WTC11 (cell line): ENCODE measurements around the gene METTL23. TPM values are rescaled to one million over a fixed set of nuclear protein-coding genes. Genes with fewer than 3 reads are reported as not detected.

ENCODE experiments used
- ATF1 ChIP-seq: sonication (generic); formaldehyde crosslinking; IDR thresholded peaks from 2 replicates; pipeline ENCODE4 v1.8.1; 2023; ENCODE audit warnings: mild to moderate bottlenecking, moderate library complexity, missing genetic modification reagents
- ELF4 ChIP-seq: sonication (generic); formaldehyde crosslinking; IDR thresholded peaks from 2 replicates; pipeline ENCODE4 v1.8.1; 2022; ENCODE audit warnings: low read depth, mild to moderate bottlenecking, moderate library complexity, missing genetic modification reagents
- EMX1 ChIP-seq: fragments of 250-450 bp; sonication (Bioruptor Pico); IDR thresholded peaks from 2 replicates; pipeline ENCODE4 v1.8.0; 2021; ENCODE audit warnings: mild to moderate bottlenecking
- FOXJ3 ChIP-seq: sonication (generic); formaldehyde crosslinking; IDR thresholded peaks from 2 replicates; pipeline ENCODE4 v1.9.0; 2021; ENCODE audit warnings: missing genetic modification reagents, mild to moderate bottlenecking, borderline replicate concordance
- GABPB1 ChIP-seq: sonication (generic); formaldehyde crosslinking; IDR thresholded peaks from 2 replicates; pipeline ENCODE4 v1.8.1; 2023; ENCODE audit warnings: mild to moderate bottlenecking, missing genetic modification reagents
- GRHL2 ChIP-seq: fragments of 250-450 bp; sonication (Bioruptor Pico); IDR thresholded peaks from 2 replicates; pipeline ENCODE4 v1.8.0; 2022; ENCODE audit warnings: mild to moderate bottlenecking, moderate library complexity; ENCODE audit not compliant: insufficient replicate concordance, severe bottlenecking
- IRF2 ChIP-seq: sonication (generic); formaldehyde crosslinking; IDR thresholded peaks from 2 replicates; pipeline ENCODE4 v1.8.0; 2022; ENCODE audit warnings: low read depth, missing genetic modification reagents, borderline replicate concordance
- KAT7 ChIP-seq: sonication (generic); formaldehyde crosslinking; IDR thresholded peaks from 2 replicates; pipeline ENCODE4 v1.8.1; 2023; ENCODE audit warnings: missing genetic modification reagents, mild to moderate bottlenecking, borderline replicate concordance
- MXD4 ChIP-seq: fragments of 250-450 bp; sonication (Bioruptor Pico); IDR thresholded peaks from 2 replicates; pipeline ENCODE4 v1.8.0; 2021; ENCODE audit warnings: mild to moderate bottlenecking, moderate library complexity, borderline replicate concordance
- PRRX2 ChIP-seq: fragments of 250-450 bp; sonication (Bioruptor Pico); IDR thresholded peaks from 2 replicates; pipeline ENCODE4 v1.8.0; 2021; ENCODE audit warnings: mild to moderate bottlenecking
- SMAD3 ChIP-seq: sonication (generic); formaldehyde crosslinking; IDR thresholded peaks from 2 replicates; pipeline ENCODE4 v1.8.0; 2022; ENCODE audit warnings: missing genetic modification reagents, mild to moderate bottlenecking, borderline replicate concordance
- TCF7 ChIP-seq: sonication (generic); formaldehyde crosslinking; IDR thresholded peaks from 2 replicates; pipeline ENCODE4 v1.8.0; 2022; ENCODE audit warnings: mild to moderate bottlenecking, low read depth, missing genetic modification reagents, moderate library complexity
- ZNF219 ChIP-seq: sonication (generic); formaldehyde crosslinking; IDR thresholded peaks from 2 replicates; pipeline ENCODE4 v1.8.0; 2023; ENCODE audit warnings: missing genetic modification reagents, mild to moderate bottlenecking, borderline replicate concordance
- ZNF671 ChIP-seq: fragments of 250-450 bp; sonication (Bioruptor Pico); IDR thresholded peaks from 2 replicates; pipeline ENCODE4 v1.8.0; 2021; ENCODE audit warnings: mild to moderate bottlenecking
- total RNA-seq: library from RNA; stranded (reverse); gene quantifications from 3 replicates; pipeline ENCODE4 v1.2.3, GENCODE V29; 2021
- TF ChIP-seq, protein P1 (sequence below): sonication (generic); formaldehyde crosslinking; IDR thresholded peaks from 2 replicates; pipeline ENCODE4 v1.8.0; 2023; ENCODE audit warnings: missing genetic modification reagents
- TF ChIP-seq, protein P2 (sequence below): sonication (generic); formaldehyde crosslinking; IDR thresholded peaks from 2 replicates; pipeline ENCODE4 v1.8.1; 2022; ENCODE audit warnings: mild to moderate bottlenecking, moderate library complexity, missing genetic modification reagents
- TF ChIP-seq, protein P3 (sequence below): fragments of 250-450 bp; sonication (Bioruptor Pico); IDR thresholded peaks from 2 replicates; pipeline ENCODE4 v1.9.0; 2021; ENCODE audit warnings: moderate library complexity, mild to moderate bottlenecking, inconsistent platforms, borderline replicate concordance
- TF ChIP-seq, protein P4 (sequence below): sonication (generic); formaldehyde crosslinking; IDR thresholded peaks from 2 replicates; pipeline ENCODE4 v1.8.1; 2023; ENCODE audit warnings: mild to moderate bottlenecking, moderate library complexity, missing genetic modification reagents
- TF ChIP-seq, protein P5 (sequence below): sonication (generic); formaldehyde crosslinking; IDR thresholded peaks from 2 replicates; pipeline ENCODE4 v1.8.1; 2023; ENCODE audit warnings: mild to moderate bottlenecking, missing genetic modification reagents, moderate library complexity
- TF ChIP-seq, protein P6 (sequence below): fragments of 250-450 bp; sonication (Bioruptor Pico); IDR thresholded peaks from 2 replicates; pipeline ENCODE4 v2.1.2; 2022; ENCODE audit warnings: mild to moderate bottlenecking, moderate library complexity
- TF ChIP-seq, protein P7 (sequence below): sonication (generic); formaldehyde crosslinking; IDR thresholded peaks from 2 replicates; pipeline ENCODE4 v1.8.1; 2023; ENCODE audit warnings: mild to moderate bottlenecking, missing genetic modification reagents
- TF ChIP-seq, protein P8 (sequence below): fragments of 250-450 bp; sonication (Bioruptor Pico); IDR thresholded peaks from 2 replicates; pipeline ENCODE4 v1.9.0; 2021; ENCODE audit warnings: mild to moderate bottlenecking
- TF ChIP-seq, protein P9 (sequence below): fragments of 250-450 bp; sonication (Bioruptor Pico); IDR thresholded peaks from 2 replicates; pipeline ENCODE4 v1.9.0; 2021; ENCODE audit warnings: mild to moderate bottlenecking

The METTL23 gene
- total RNA-seq, 1 experiment from 2014 or later, result 48.5 TPM

DNA sequence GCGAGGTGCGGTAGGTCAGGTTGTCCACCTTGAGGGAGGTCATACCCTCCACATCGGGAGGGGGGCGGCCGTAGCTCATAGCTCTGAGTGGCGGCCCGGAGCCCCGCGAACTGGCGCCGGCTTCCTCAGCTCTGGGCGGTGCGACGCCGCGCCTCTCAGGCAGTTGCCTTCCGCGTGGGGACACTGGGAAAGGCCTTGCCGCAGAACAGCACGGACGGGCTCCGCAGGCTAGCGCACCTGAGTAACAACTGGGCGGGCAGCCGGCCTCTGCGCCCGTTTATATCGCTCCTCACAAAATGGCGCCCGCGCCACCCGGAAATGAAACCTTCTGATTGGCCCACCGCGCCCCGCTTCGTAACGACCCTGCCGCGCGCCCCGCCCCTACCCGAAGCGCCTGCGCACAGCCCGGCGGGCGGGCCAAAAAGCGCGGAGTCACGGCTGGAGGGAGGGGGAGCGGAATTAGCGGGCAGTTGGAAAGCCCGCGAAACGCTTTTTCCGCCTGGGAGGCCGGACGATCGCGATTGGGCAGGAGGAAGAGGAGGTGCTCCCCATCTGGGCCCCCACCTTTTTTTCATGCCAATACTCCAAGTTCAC lies 10.5 kb downstream of the METTL23 start, which contains the start of gene SRSF2 (continued):
- TF ChIP-seq, protein P1, sequence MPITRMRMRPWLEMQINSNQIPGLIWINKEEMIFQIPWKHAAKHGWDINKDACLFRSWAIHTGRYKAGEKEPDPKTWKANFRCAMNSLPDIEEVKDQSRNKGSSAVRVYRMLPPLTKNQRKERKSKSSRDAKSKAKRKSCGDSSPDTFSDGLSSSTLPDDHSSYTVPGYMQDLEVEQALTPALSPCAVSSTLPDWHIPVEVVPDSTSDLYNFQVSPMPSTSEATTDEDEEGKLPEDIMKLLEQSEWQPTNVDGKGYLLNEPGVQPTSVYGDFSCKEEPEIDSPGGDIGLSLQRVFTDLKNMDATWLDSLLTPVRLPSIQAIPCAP, result peak; percentile 88
- 0 out of 2 replicates have a peak, but pooled peaks have one; percentile 45 for TF ChIP-seq EMX1 (CRISPR knock-in tag)
- no peak for TF ChIP-seq GRHL2
- TF ChIP-seq SMAD3 (CRISPR knock-in tag), result no peak; the same call in 1 of the 2 replicates
- 0 out of 2 replicates have a peak, but pooled peaks have one; percentile 64 for TF ChIP-seq PRRX2 (CRISPR knock-in tag)
- TF ChIP-seq, protein P2, sequence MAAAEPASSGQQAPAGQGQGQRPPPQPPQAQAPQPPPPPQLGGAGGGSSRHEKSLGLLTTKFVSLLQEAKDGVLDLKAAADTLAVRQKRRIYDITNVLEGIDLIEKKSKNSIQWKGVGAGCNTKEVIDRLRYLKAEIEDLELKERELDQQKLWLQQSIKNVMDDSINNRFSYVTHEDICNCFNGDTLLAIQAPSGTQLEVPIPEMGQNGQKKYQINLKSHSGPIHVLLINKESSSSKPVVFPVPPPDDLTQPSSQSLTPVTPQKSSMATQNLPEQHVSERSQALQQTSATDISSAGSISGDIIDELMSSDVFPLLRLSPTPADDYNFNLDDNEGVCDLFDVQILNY, result peak; percentile 99
- TF ChIP-seq GABPB1 (CRISPR knock-in tag), result peak; percentile 80
- TF ChIP-seq, protein P3, sequence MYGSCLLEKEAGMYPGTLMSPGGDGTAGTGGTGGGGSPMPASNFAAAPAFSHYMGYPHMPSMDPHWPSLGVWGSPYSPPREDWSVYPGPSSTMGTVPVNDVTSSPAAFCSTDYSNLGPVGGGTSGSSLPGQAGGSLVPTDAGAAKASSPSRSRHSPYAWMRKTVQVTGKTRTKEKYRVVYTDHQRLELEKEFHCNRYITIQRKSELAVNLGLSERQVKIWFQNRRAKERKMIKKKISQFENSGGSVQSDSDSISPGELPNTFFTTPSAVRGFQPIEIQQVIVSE (CRISPR knock-in tag), result peak; percentile 33; the same call in 1 of the 2 replicates
- TF ChIP-seq, protein P4, sequence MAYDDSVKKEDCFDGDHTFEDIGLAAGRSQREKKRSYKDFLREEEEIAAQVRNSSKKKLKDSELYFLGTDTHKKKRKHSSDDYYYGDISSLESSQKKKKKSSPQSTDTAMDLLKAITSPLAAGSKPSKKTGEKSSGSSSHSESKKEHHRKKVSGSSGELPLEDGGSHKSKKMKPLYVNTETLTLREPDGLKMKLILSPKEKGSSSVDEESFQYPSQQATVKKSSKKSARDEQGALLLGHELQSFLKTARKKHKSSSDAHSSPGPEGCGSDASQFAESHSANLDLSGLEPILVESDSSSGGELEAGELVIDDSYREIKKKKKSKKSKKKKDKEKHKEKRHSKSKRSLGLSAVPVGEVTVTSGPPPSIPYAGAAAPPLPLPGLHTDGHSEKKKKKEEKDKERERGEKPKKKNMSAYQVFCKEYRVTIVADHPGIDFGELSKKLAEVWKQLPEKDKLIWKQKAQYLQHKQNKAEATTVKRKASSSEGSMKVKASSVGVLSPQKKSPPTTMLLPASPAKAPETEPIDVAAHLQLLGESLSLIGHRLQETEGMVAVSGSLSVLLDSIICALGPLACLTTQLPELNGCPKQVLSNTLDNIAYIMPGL (CRISPR knock-in tag), result peak; percentile 56
- TF ChIP-seq, protein P5, sequence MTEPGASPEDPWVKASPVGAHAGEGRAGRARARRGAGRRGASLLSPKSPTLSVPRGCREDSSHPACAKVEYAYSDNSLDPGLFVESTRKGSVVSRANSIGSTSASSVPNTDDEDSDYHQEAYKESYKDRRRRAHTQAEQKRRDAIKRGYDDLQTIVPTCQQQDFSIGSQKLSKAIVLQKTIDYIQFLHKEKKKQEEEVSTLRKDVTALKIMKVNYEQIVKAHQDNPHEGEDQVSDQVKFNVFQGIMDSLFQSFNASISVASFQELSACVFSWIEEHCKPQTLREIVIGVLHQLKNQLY (CRISPR knock-in tag), result 0 out of 2 replicates have a peak, but pooled peaks have one; percentile 16
- TF ChIP-seq KAT7 (CRISPR knock-in tag), result peak; percentile 42; the same call in 1 of the 2 replicates
- TF ChIP-seq, protein P6, sequence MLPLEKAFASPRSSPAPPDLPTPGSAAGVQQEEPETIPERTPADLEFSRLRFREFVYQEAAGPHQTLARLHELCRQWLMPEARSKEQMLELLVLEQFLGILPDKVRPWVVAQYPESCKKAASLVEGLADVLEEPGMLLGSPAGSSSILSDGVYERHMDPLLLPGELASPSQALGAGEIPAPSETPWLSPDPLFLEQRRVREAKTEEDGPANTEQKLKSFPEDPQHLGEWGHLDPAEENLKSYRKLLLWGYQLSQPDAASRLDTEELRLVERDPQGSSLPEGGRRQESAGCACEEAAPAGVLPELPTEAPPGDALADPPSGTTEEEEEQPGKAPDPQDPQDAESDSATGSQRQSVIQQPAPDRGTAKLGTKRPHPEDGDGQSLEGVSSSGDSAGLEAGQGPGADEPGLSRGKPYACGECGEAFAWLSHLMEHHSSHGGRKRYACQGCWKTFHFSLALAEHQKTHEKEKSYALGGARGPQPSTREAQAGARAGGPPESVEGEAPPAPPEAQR (CRISPR knock-in tag), result no peak
- no peak for TF ChIP-seq FOXJ3 (CRISPR knock-in tag)
- no peak for TF ChIP-seq ELF4 (CRISPR knock-in tag)
- TF ChIP-seq TCF7 (CRISPR knock-in tag), result peak; percentile 94; the same call in 1 of the 2 replicates
- no peak for TF ChIP-seq MXD4 (CRISPR knock-in tag)
- TF ChIP-seq, protein P7, sequence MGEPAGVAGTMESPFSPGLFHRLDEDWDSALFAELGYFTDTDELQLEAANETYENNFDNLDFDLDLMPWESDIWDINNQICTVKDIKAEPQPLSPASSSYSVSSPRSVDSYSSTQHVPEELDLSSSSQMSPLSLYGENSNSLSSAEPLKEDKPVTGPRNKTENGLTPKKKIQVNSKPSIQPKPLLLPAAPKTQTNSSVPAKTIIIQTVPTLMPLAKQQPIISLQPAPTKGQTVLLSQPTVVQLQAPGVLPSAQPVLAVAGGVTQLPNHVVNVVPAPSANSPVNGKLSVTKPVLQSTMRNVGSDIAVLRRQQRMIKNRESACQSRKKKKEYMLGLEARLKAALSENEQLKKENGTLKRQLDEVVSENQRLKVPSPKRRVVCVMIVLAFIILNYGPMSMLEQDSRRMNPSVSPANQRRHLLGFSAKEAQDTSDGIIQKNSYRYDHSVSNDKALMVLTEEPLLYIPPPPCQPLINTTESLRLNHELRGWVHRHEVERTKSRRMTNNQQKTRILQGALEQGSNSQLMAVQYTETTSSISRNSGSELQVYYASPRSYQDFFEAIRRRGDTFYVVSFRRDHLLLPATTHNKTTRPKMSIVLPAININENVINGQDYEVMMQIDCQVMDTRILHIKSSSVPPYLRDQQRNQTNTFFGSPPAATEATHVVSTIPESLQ, result no peak
- TF ChIP-seq ZNF671 (CRISPR knock-in tag), result no peak
- TF ChIP-seq ZNF219 (CRISPR knock-in tag), result 0 out of 2 replicates have a peak, but pooled peaks have one; percentile 57
- peak; percentile 29; the same call in 1 of the 2 replicates for TF ChIP-seq ATF1 (CRISPR knock-in tag)
- TF ChIP-seq, protein P8, sequence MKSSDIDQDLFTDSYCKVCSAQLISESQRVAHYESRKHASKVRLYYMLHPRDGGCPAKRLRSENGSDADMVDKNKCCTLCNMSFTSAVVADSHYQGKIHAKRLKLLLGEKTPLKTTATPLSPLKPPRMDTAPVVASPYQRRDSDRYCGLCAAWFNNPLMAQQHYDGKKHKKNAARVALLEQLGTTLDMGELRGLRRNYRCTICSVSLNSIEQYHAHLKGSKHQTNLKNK (CRISPR knock-in tag), result no peak
- no peak; the same call in 1 of the 2 replicates for TF ChIP-seq IRF2 (CRISPR knock-in tag)
- TF ChIP-seq, protein P9, sequence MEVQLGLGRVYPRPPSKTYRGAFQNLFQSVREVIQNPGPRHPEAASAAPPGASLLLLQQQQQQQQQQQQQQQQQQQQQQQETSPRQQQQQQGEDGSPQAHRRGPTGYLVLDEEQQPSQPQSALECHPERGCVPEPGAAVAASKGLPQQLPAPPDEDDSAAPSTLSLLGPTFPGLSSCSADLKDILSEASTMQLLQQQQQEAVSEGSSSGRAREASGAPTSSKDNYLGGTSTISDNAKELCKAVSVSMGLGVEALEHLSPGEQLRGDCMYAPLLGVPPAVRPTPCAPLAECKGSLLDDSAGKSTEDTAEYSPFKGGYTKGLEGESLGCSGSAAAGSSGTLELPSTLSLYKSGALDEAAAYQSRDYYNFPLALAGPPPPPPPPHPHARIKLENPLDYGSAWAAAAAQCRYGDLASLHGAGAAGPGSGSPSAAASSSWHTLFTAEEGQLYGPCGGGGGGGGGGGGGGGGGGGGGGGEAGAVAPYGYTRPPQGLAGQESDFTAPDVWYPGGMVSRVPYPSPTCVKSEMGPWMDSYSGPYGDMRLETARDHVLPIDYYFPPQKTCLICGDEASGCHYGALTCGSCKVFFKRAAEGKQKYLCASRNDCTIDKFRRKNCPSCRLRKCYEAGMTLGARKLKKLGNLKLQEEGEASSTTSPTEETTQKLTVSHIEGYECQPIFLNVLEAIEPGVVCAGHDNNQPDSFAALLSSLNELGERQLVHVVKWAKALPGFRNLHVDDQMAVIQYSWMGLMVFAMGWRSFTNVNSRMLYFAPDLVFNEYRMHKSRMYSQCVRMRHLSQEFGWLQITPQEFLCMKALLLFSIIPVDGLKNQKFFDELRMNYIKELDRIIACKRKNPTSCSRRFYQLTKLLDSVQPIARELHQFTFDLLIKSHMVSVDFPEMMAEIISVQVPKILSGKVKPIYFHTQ, result peak; percentile 63; the same call in 1 of the 2 replicates
